Peyer's patch (tissue), 4 donors: ENCODE data around the gene JADE2. TPM values are rescaled to one million over a fixed set of nuclear protein-coding genes. Genes with fewer than 3 reads are reported as not detected.

Experiments used
- DNase-seq, 3 donors: peaks; one replicate each; pipeline ENCODE4 v3.0.0-alpha.2; 2017 to 2019
- H3K27ac ChIP-seq, 4 donors: fragments of 200-600 bp; sonication (generic); one replicate each; pipeline ENCODE4 v1.5.1; 2016 to 2019
- H3K27me3 ChIP-seq, 2 donors: fragments of 200-600 bp; sonication (generic); one replicate each; pipeline ENCODE4 v1.5.1; 2019
- H3K36me3 ChIP-seq, 3 donors: fragments of 200-600 bp; sonication (generic); one replicate each; pipeline ENCODE4 v1.5.1; 2016 to 2019
- H3K4me1 ChIP-seq, 4 donors: fragments of 200-600 bp; sonication (generic); one replicate each; pipeline ENCODE4 v1.5.1; 2016 to 2019
- H3K4me3 ChIP-seq, 4 donors: fragments of 200-600 bp; sonication (generic); 1 replicate in 3 of 4; 2 replicates in 1 of 4; pipeline ENCODE4 v1.5.1; 2016 to 2019; ENCODE audit warnings: mild to moderate bottlenecking in 1 of 4
- H3K9me3 ChIP-seq, 4 donors: fragments of 200-600 bp; sonication (generic); one replicate each; pipeline ENCODE4 v1.5.1; 2016 to 2019; ENCODE audit warnings: mild to moderate bottlenecking in 1 of 4
- CTCF ChIP-seq, 6 experiments: fragments of 450-650 bp in 4 of 6; fragments of 200-600 bp in 2 of 6; sonication (generic) in 1 of 6; IDR thresholded peaks; one replicate each; pipeline ENCODE4 v1.5.1; 2017 to 2019; ENCODE audit warnings: antibody characterized with exemption in 6 of 6, mild to moderate bottlenecking in 3 of 6, moderate library complexity in 1 of 6
- POLR2A ChIP-seq, 2 donors: fragments of 450-650 bp; IDR thresholded peaks; one replicate each; pipeline ENCODE4 v1.5.1; 2017; ENCODE audit warnings: antibody characterized with exemption in 2 of 2, mild to moderate bottlenecking in 2 of 2, moderate library complexity in 2 of 2
- total RNA-seq, 4 donors: library from RNA; depleted of rRNA; stranded (reverse); fragments of >200 nt; gene quantifications; one replicate each; pipeline ENCODE4 v1.1.0, GENCODE V29; 2016

The JADE2 gene
- total RNA-seq, 4 donors from 2014 or later: 51.5 to 77.6 (median 57.4) TPM

- no peaks in the 10 kb centered on the region for H3K9me3 ChIP-seq
- peaks cover 0 to 83% (median 0%) of the 10 kb centered on the region in 3 donors for H3K36me3 ChIP-seq
- no peak for DNase-seq
- H3K27ac ChIP-seq: peak overlapping the region in 1 of 4 donors; percentile 12
- TF ChIP-seq POLR2A (IDR thresholded peaks at IDR 0.05) (no peak), CTCF (IDR thresholded peaks at IDR 0.05) (no peak)
- no peaks in the 10 kb centered on the region for H3K4me1 ChIP-seq
- H3K27me3 ChIP-seq: no peaks in the 10 kb centered on the region
- no peak overlapping the region for H3K4me3 ChIP-seq
These were observed 85.3 kb downstream of the JADE2 start for GRCh38 chr5:134610725-134611124.

- Histone ChIP-seq H3K36me3 (peaks cover 0 to 83% (median 0%) of the 10 kb centered on the region in 3 donors), H3K27ac (no peak overlapping the region), H3K4me3 (no peak overlapping the region), H3K4me1 (no peaks in the 10 kb centered on the region), H3K9me3 (no peaks in the 10 kb centered on the region), H3K27me3 (no peaks in the 10 kb centered on the region)
- no peak for DNase-seq
- no peak for TF ChIP-seq POLR2A (IDR thresholded peaks at IDR 0.05)
- no peak for TF ChIP-seq CTCF (IDR thresholded peaks at IDR 0.05)
These were observed 86.0 kb downstream of the JADE2 start for GRCh38 chr5:134611515-134611914.

- no peak overlapping the region for H3K27ac ChIP-seq
- no peak for DNase-seq
- H3K4me1 ChIP-seq: no peaks in the 10 kb centered on the region
- H3K27me3 ChIP-seq: no peaks in the 10 kb centered on the region
- TF ChIP-seq CTCF (IDR thresholded peaks at IDR 0.05) (no peak), POLR2A (IDR thresholded peaks at IDR 0.05) (no peak)
- H3K9me3 ChIP-seq: no peaks in the 10 kb centered on the region
- no peak overlapping the region for H3K4me3 ChIP-seq
- H3K36me3 ChIP-seq: peaks cover 3 to 83% (median 3%) of the 10 kb centered on the region in 3 donors
These were observed 89.1 kb downstream of the JADE2 start for GRCh38 chr5:134614450-134615085.

- no peaks in the 10 kb centered on the region for H3K9me3 ChIP-seq
- peaks cover 0 to 15% (median 0%) of the 10 kb centered on the region in 4 donors for H3K4me1 ChIP-seq
- no peak overlapping the region for H3K4me3 ChIP-seq
- H3K27me3 ChIP-seq: no peaks in the 10 kb centered on the region
- H3K27ac ChIP-seq: no peak overlapping the region
- H3K36me3 ChIP-seq: peaks cover 3 to 82% (median 3%) of the 10 kb centered on the region in 3 donors
- no peak for DNase-seq
- no peak for TF ChIP-seq CTCF (IDR thresholded peaks at IDR 0.05)
- TF ChIP-seq POLR2A (IDR thresholded peaks at IDR 0.05): no peak
These were observed 95.2 kb downstream of the JADE2 start for GRCh38 chr5:134620634-134621033.

GRCh38 chr5:134625559-134625958, 100.1 kb downstream of the JADE2 start:
- peak in 1 of 3 donors; percentile 52 for DNase-seq
- Histone ChIP-seq H3K4me1 (peaks cover 0 to 32% (median 0%) of the 10 kb centered on the region in 4 donors), H3K4me3 (no peak overlapping the region), H3K36me3 (peaks cover 0 to 43% (median 0%) of the 10 kb centered on the region in 3 donors), H3K27ac (peak overlapping the region in 3 of 4 donors; percentile 50 to 83 (median 72)), H3K9me3 (no peaks in the 10 kb centered on the region), H3K27me3 (no peaks in the 10 kb centered on the region)
- TF ChIP-seq CTCF (IDR thresholded peaks at IDR 0.05) (no peak), POLR2A (IDR thresholded peaks at IDR 0.05) (no peak)
